ENCODE results near the gene CFI. TPM values are rescaled to one million over a fixed set of nuclear protein-coding genes. Genes with fewer than 3 reads are reported as not detected.

CFI gene
- total RNA-seq = not detected

GRCh38 chr4:109801895-109802319 is at the start of gene CFI:
Gene CFI (minus strand): TSS chr4:109801999. CDS start chr4:109801971, 28 bp downstream.
- no peak for ATAC-seq (ENCODE audit: low read depth)
- peaks cover 7% of the 10 kb centered on the region for H3K27me3 Mint-ChIP-seq
- H3K4me3 Mint-ChIP-seq = no peak within 1 kb of the TSS
- H3K9me3 Mint-ChIP-seq = no peaks in the 10 kb centered on the region
- H3K4me1 Mint-ChIP-seq = peaks cover 1% of the 10 kb centered on the region
- POLR2A ChIA-PET = no interaction called here
- no peaks in the 10 kb centered on the region for H3K36me3 Mint-ChIP-seq
- no peak within 1 kb of the TSS for H3K27ac Mint-ChIP-seq
- no peak for DNase-seq

- no peak overlapping the region for H3K4me3 Mint-ChIP-seq
- H3K36me3 Mint-ChIP-seq = no peaks in the 10 kb centered on the region
- no peaks in the 10 kb centered on the region for H3K9me3 Mint-ChIP-seq
- POLR2A ChIA-PET = no interaction called here
- H3K27ac Mint-ChIP-seq = no peak overlapping the region
- peaks cover 2% of the 10 kb centered on the region for H3K27me3 Mint-ChIP-seq
- DNase-seq = no peak
- H3K4me1 Mint-ChIP-seq = no peaks in the 10 kb centered on the region
- no peak for ATAC-seq (ENCODE audit: low read depth)
Measured at GRCh38 chr4:109850601-109851000, 48.8 kb upstream of the CFI start.

DNA sequence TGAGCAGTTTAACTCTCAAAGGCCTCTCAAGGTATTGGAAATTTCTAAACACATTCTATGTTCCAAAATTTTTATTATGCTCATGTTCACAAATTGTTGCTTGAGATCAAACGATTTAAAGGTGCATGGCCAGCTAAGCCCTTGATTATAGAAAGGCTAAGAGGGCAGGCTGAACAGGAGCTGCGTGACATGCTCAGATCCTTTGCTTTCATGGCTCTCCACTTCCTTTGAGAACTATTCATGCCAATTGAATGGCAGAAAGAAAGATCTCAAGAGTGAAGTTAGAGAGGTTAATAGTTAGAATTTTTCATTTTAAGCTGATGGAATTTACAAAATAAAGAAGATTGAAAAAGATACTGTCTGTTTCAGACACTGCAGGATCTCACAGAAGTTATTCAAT is 46.7 kb upstream of the CFI start:
- ATAC-seq (ENCODE audit: low read depth) (no peak), DNase-seq (no peak)
- POLR2A ChIA-PET = no interaction called here
- H3K4me1 Mint-ChIP-seq = no peaks in the 10 kb centered on the region
- no peaks in the 10 kb centered on the region for H3K36me3 Mint-ChIP-seq
- H3K9me3 Mint-ChIP-seq = no peaks in the 10 kb centered on the region
- no peak overlapping the region for H3K4me3 Mint-ChIP-seq
- H3K27me3 Mint-ChIP-seq = peaks cover 2% of the 10 kb centered on the region
- H3K27ac Mint-ChIP-seq = no peak overlapping the region

DNA sequence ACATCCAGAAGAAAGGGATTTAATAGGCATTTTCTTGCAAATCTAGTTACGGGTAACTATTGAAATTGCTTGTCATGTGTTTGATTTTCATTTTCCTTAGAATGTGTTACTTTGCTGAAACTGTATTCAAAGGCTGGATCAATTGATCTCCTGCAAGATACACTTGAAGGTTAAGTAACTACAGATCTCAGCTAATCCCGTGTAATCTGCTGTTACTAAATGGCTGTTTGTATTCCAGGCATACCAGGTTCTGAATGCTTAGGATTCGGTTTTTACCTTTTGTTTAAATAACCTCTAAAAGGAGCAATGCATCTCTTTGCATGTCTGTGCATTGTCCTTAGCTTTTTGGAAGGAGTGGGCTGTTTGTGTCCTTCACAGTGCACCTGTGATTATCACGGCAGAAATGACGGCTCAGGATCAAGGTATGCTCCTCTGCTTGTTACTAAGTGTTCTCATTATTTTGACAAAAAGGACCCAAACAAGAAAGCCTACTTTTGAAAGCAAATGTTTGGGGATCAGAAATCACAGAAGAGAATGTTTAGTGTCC is 46.2 kb upstream of the CFI start, which contains the start of gene LRIT3:
TSS of gene LRIT3 (plus strand) at position 212 of the 547 bp plus-strand sequence. CDS start at position 307, 95 bp downstream.
- POLR2A ChIA-PET = no interaction called here
- H3K27ac Mint-ChIP-seq = no peak within 1 kb of the TSS
- H3K36me3 Mint-ChIP-seq = no peaks in the 10 kb centered on the region
- no peak within 1 kb of the TSS for H3K4me3 Mint-ChIP-seq
- ATAC-seq (ENCODE audit: low read depth) (no peak), DNase-seq (no peak)
- no peaks in the 10 kb centered on the region for H3K4me1 Mint-ChIP-seq
- no peaks in the 10 kb centered on the region for H3K9me3 Mint-ChIP-seq
- peaks cover 2% of the 10 kb centered on the region for H3K27me3 Mint-ChIP-seq

DNA sequence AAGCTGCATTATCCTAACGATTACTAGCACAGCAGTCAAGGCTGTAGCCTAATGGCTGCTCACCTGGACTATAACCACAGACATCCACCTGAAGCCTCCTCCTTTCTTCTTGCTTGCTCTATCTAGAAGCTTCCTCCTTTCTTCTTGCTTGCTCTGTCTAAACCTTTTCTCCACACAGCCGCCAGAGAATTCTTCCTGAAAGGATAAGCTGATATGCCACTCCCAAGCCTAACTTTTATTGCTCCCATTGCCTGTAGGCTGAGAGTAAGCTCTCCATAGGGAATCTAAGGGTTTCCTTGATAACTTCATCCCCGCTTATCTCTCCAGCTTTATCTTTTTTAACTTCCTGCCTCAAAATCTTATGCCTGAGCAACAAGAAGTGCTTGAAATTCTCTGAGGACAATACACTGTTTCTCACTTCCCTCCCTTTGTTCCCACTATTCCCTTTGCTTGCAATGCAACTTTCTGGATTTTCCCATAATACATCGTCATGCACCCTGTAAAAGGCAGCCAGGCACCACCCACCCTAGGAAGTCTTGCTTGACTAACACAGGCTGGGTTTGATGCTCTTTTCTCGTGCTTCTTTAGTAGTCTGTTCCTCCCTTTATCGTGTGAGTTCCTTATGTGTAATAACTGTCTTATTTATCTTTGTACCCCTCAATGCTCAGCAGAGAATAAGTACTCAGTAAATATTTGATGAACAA is 44.7 kb upstream of the CFI start:
- Mint-ChIP-seq H3K36me3 (no peaks in the 10 kb centered on the region), H3K4me1 (no peaks in the 10 kb centered on the region), H3K4me3 (no peak overlapping the region), H3K9me3 (no peaks in the 10 kb centered on the region), H3K27me3 (peaks cover 2% of the 10 kb centered on the region), H3K27ac (no peak overlapping the region)
- no peak for ATAC-seq (ENCODE audit: low read depth)
- POLR2A ChIA-PET = no interaction called here
- no peak for DNase-seq

DNA sequence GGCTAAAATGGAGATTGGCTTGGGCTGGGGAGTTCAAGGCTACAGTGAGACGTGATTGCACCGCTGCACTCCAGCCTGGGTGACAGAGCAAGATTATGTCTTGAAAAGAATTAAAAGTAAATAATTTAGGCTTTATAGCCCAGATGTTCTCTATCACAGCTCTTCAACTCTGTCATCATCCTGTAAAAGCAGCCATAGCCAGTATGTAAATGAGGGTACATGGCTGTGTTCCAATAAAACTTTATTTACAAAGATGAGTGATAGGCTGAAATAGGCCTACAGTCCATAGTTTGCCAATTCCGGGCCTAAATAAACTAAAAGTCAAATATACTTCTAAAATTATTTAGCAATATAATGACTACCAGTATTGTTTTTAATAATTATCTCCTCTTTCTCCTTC is 35.2 kb upstream of the CFI start:
- Mint-ChIP-seq H3K4me1 (no peaks in the 10 kb centered on the region), H3K27me3 (no peaks in the 10 kb centered on the region), H3K9me3 (no peaks in the 10 kb centered on the region), H3K36me3 (no peaks in the 10 kb centered on the region), H3K4me3 (no peak overlapping the region), H3K27ac (no peak overlapping the region)
- POLR2A ChIA-PET = no interaction called here
- DNase-seq (no peak), ATAC-seq (ENCODE audit: low read depth) (no peak)

DNA sequence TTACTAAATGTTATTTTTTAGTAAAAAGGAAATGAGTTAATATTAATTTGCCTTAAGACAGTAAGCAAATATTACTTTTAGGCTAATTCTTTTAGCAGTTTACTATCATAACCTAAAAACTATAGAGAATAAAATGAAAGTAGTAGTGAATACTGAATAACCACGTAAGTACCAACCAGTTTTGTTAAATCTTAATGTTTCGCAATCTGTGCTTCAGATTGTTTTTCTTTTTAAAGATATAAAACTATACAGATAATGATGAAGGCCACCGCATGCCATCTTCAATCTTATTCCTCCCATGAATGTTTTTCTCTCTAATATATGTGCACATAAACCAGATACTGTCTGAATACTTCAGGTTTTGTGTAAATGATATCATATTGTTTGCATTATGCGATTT is 32.0 kb upstream of the CFI start:
- ATAC-seq (ENCODE audit: low read depth) (no peak), DNase-seq (no peak)
- no peak overlapping the region for H3K4me3 Mint-ChIP-seq
- POLR2A ChIA-PET = no interaction called here
- no peaks in the 10 kb centered on the region for H3K9me3 Mint-ChIP-seq
- H3K27me3 Mint-ChIP-seq = no peaks in the 10 kb centered on the region
- H3K36me3 Mint-ChIP-seq = no peaks in the 10 kb centered on the region
- no peak overlapping the region for H3K27ac Mint-ChIP-seq
- no peaks in the 10 kb centered on the region for H3K4me1 Mint-ChIP-seq

DNA sequence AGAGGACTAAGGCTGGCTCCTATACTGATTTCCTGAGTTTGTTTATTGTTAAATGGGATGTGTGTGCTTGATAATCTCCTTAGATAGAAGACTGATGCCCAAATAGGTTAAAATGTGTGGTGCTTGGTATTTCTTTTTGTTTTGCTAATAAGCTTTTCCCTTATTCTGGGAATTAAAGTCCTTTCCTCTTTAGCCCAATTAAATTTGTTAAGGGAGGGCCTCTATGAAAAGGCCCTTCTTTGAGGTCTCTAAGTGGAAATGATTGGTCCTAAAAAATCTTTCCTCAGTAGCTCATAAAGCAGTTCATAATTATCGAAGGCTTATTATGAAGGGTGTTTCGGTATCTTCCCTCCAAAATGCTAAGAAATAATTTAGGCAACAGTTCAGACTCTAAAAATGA is 25.9 kb upstream of the CFI start, which contains the start of gene RRH:
TSS of gene RRH (plus strand) at position 301 of the 400 bp plus-strand sequence. CDS start at position 357, 56 bp downstream.
- peaks cover 2% of the 10 kb centered on the region for H3K4me1 Mint-ChIP-seq
- POLR2A ChIA-PET = interaction anchor here (0.9 kb wide), 1 partner anchor 12 kb away, joined by 3 read pairs; the partner anchor contains the start of gene GAR1
- DNase-seq (no peak), ATAC-seq (ENCODE audit: low read depth) (no peak)
- H3K27me3 Mint-ChIP-seq = no peaks in the 10 kb centered on the region
- no peaks in the 10 kb centered on the region for H3K9me3 Mint-ChIP-seq
- H3K27ac Mint-ChIP-seq = no peak within 1 kb of the TSS
- H3K4me3 Mint-ChIP-seq = no peak within 1 kb of the TSS
- peaks cover 8% of the 10 kb centered on the region for H3K36me3 Mint-ChIP-seq

DNA sequence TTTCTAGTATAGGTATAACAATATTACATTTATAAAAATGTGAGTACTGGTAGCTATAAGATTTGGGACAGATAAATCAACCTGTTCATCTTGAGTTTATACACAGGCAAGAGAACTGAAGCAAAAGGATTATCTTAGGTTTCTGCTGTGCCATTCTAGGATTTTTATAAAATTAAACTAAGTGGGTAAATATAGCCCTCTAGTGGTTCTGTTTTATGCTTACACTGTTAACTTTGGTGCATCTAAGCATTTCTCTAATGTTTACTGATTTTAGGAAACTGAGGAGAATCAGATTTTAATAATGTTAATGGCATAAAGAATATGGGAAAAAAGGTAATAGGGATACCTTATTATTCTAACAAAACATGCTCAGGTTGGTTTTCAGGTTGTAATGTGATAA is 24.9 kb upstream of the CFI start:
- Mint-ChIP-seq H3K4me1 (peaks cover 2% of the 10 kb centered on the region), H3K27ac (no peak overlapping the region), H3K27me3 (no peaks in the 10 kb centered on the region), H3K9me3 (no peaks in the 10 kb centered on the region), H3K4me3 (no peak overlapping the region), H3K36me3 (peaks cover 9% of the 10 kb centered on the region)
- POLR2A ChIA-PET = no interaction called here
- ATAC-seq (ENCODE audit: low read depth) (no peak), DNase-seq (no peak)

DNA sequence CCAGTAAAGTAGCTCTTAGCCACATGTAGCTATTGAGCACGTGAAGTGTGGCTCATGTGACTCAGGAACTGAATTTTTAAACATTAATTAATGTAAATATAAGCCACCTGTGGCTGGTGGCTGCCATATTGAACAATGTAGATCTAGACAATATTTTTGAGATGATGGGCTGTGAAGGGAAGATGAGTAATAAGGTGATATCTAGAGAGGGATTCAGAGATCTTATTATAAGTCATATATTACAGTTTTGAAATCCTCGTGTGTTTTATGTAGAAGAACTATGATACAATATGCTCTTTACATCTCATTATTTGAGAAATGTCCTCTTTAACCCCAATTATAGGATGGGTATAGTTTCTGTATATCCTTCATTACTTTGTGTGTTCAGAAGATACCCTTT is 19.4 kb upstream of the CFI start:
- peaks cover 32% of the 10 kb centered on the region for H3K4me1 Mint-ChIP-seq
- DNase-seq (no peak), ATAC-seq (ENCODE audit: low read depth) (no peak)
- H3K9me3 Mint-ChIP-seq = no peaks in the 10 kb centered on the region
- H3K36me3 Mint-ChIP-seq = peaks cover 41% of the 10 kb centered on the region
- H3K27me3 Mint-ChIP-seq = no peaks in the 10 kb centered on the region
- POLR2A ChIA-PET = no interaction called here
- no peak overlapping the region for H3K27ac Mint-ChIP-seq
- H3K4me3 Mint-ChIP-seq = no peak overlapping the region

- Mint-ChIP-seq H3K4me1 (peaks cover 36% of the 10 kb centered on the region), H3K9me3 (no peaks in the 10 kb centered on the region), H3K27ac (peak overlapping the region; percentile 49), H3K27me3 (no peaks in the 10 kb centered on the region), H3K4me3 (no peak overlapping the region), H3K36me3 (peaks cover 44% of the 10 kb centered on the region)
- POLR2A ChIA-PET = no interaction called here
- ATAC-seq (ENCODE audit: low read depth) (no peak), DNase-seq (no peak)
Measured at GRCh38 chr4:109820563-109820962, 18.8 kb upstream of the CFI start.

DNA sequence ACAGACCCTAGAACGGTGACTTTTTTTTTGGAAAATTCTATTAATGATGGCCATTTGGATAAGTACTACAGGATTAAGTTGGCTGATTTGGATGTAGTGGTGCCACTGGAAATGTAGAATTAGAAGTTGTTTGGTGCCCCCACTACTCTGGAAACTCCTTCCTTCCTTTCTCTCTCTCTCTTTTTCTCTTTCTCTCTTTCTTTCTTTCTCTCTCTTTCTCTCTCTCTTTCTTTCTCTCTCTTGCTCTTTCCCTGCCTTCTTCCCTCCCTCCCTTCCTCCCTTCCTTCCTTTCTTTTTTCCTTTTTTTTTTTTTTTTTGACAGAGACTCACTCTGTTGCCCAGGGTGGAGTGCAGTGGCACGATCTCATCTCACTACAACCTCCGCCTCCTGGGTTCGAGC is 16.5 kb upstream of the CFI start:
- no peak overlapping the region for H3K27ac Mint-ChIP-seq
- H3K36me3 Mint-ChIP-seq = peaks cover 39% of the 10 kb centered on the region
- POLR2A ChIA-PET = no interaction called here
- no peak for ATAC-seq (ENCODE audit: low read depth)
- H3K27me3 Mint-ChIP-seq = no peaks in the 10 kb centered on the region
- H3K4me1 Mint-ChIP-seq = peaks cover 41% of the 10 kb centered on the region
- no peak overlapping the region for H3K4me3 Mint-ChIP-seq
- H3K9me3 Mint-ChIP-seq = no peaks in the 10 kb centered on the region
- DNase-seq = no peak

- peak overlapping the region; percentile 99 for H3K27ac Mint-ChIP-seq
- peaks cover 41% of the 10 kb centered on the region for H3K4me1 Mint-ChIP-seq
- no peaks in the 10 kb centered on the region for H3K27me3 Mint-ChIP-seq
- H3K4me3 Mint-ChIP-seq = peak overlapping the region; percentile 98
- DNase-seq = no peak
- H3K9me3 Mint-ChIP-seq = no peaks in the 10 kb centered on the region
- peaks cover 38% of the 10 kb centered on the region for H3K36me3 Mint-ChIP-seq
- ATAC-seq (ENCODE audit: low read depth) = no peak
- POLR2A ChIA-PET = no interaction called here
Measured at GRCh38 chr4:109816894-109817293, 15.1 kb upstream of the CFI start.

GRCh38 chr4:109816082-109816442 is 14.3 kb upstream of the CFI start:
- Mint-ChIP-seq H3K36me3 (peaks cover 34% of the 10 kb centered on the region), H3K9me3 (no peaks in the 10 kb centered on the region), H3K27me3 (no peaks in the 10 kb centered on the region), H3K4me3 (peak overlapping the region; percentile 98), H3K4me1 (peaks cover 41% of the 10 kb centered on the region), H3K27ac (peak overlapping the region; percentile 99)
- ATAC-seq (ENCODE audit: low read depth) (peak; percentile 3), DNase-seq (peak; percentile 73)
- POLR2A ChIA-PET = interaction anchor here (0.7 kb wide), 1 partner anchor 168 kb away, joined by 4 read pairs; no protein-coding TSS in a partner anchor

All from activated naive CD8-positive, alpha-beta T cell treated with anti-CD3 and anti-CD28 coated beads, Interleukin-2, amount 10 ng/mL, durations not matched to agents 7 days and 5 days (primary cell).